Stimulated activated CD4-positive, alpha-beta T cell treated with anti-CD3 and anti-CD28 coated beads, Interleukin-4, amount 100 ng/mL, for 24 hours (primary cell): ENCODE measurements around the gene DDAH1.

Experiments used
- DNase-seq: peaks from one replicate; pipeline ENCODE4 v3.0.0-alpha.2; 2020

Gene DDAH1

GRCh38 chr1:85437139-85437538 is 27.8 kb downstream of the DDAH1 start:
- no peak for DNase-seq

DNA sequence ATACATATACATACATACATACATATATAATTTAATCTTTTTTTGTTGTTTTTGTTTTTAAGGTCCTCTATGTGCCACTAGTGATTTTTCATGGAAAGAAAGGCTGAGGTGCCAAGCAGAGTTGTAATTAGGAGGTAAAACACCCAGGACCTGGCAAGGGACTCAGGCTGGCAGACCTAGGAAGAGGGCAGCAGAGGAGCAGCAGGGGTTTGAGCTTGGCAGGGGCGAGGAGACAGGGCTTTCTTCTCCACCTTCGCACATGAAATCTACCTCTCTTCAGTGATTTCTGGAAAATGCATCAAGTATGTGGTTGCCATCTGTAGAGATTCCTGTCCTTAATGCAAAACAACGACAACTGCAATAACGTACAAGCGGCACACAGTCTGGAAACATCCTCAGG is 31.9 kb downstream of the DDAH1 start:
- no peak for DNase-seq

DNA sequence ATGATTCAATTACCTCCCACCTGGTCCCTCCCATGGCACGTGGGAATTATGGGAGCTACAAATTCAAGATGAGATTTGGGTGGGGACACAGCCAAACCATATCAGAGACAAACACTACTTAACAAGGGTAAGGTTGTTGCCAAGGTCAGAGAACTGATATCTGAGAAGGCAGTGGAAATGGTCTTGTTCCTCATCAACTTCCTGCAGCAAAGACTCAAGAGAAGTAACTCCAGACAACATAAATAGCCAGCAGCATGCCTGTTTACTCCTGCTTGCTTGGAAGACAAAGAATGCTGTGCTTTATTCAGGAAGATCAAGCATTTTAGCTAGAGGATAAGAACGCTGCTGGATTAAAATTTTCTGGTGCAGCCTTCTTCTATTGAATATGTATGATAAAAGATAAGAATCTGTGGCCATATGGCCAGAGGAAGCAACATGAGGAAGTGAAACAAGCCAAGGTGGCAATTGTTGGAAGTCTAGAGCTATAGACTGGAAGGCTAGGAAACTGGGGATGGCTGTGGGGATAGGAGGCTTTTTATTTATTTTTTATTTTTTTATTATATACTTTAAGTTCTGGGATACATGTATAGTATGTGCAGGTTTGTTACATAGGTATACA is 36.4 kb downstream of the DDAH1 start:
- no peak for DNase-seq

DNA sequence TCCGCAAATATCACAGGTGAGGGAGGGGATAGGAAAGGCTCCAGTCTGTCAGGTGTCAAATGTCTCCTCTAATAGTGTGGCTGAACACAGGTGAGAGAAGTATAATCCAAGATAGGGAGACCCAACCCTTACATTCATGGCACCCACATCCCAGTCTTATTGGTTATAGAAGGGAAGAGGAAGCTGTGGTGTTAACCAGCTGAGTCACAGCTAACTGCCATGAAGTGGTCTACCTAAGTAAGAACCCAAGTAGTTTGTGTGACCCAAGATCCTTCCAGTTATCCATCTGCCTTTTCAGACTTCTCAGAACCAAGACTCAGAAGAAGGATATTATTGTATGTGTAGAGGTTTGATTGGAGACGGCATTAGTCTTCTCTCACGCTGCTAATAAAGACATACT is 37.1 kb downstream of the DDAH1 start:
- DNase-seq: no peak

GRCh38 chr1:85427331-85427730 is 37.6 kb downstream of the DDAH1 start:
- DNase-seq: no peak

DNA sequence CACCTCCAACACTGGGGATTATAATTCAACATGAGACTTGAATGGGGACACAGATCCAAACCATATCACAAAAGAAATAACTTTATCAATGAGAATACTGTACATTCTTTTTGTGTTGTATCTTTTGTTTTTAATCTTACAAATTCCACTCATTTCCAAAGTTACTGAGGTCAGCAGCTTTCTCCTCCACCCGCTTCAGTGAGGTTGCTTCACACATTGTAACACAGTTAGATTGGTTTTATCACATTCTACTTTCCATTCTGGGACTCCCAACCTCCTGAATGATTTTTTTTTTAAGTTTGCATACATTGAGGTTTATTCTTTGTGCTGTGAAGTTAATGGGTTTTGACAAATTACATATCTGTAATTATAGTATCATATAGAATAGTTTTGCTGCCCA is 43.8 kb downstream of the DDAH1 start:
- DNase-seq: no peak

DNA sequence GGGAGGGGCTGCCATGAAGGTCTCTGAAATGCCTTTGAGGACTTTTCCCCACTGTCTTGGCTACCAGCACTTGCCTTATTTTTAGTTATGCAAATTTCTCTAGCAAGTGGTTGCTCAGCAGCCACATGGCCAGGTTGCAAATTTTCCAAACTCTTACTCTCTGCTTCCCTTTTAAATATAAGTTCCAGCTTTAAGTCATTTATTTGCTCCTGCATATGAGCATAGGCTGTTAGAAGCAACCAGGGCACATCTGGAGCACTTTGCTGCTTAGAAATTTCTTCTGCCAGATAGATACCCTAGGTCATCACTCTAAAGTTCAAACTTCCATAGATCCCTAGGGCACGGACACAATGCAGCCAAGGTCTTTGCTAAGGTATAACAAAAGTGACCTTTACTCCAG is 44.8 kb downstream of the DDAH1 start:
- DNase-seq: no peak

DNA sequence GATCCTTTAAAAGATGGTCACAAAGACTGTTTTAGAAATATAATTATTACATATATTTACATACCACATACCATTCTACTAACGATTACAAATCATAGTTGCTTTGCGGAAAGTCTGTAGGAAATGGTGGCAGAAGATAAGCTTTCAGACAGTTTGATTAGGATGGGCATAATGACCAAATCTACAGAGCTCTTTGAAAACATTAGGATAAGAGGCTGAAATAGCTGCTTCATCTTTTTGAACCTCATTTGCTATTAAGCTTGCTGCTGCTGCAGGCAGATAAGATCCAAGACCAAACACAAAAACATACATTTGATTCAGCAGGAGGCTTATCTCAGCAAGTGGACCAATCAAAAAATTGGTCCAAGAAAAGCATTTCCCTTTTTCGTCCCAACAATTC is 47.1 kb downstream of the DDAH1 start:
- DNase-seq: no peak

- no peak for DNase-seq
These were observed 47.9 kb downstream of the DDAH1 start for GRCh38 chr1:85417017-85417416.

- no peak for DNase-seq
These were observed 51.8 kb downstream of the DDAH1 start for GRCh38 chr1:85413169-85413568.

- no peak for DNase-seq
These were observed 53.2 kb downstream of the DDAH1 start for GRCh38 chr1:85411567-85412305.

DNA sequence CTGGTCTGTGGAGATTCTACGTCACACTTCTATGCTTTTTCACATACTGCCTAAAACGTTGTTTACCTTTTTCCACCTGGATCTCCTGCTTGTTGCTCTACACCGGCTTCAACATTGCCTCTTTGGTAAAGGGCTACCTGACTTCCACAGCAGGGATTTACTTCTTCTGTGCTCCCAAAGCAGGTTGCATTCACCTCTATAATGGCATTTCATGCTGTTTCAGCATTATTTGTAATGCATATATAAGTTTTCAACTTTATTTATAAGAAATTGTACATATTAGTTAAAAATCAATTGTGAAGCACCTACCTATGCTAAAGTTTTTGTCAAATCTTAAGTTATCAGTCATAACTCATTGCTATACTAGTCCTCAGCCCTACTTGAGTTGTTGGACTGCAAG is 55.4 kb downstream of the DDAH1 start:
- DNase-seq: no peak

GRCh38 chr1:85407746-85408377 is 57.1 kb downstream of the DDAH1 start:
- DNase-seq: no peak

DNA sequence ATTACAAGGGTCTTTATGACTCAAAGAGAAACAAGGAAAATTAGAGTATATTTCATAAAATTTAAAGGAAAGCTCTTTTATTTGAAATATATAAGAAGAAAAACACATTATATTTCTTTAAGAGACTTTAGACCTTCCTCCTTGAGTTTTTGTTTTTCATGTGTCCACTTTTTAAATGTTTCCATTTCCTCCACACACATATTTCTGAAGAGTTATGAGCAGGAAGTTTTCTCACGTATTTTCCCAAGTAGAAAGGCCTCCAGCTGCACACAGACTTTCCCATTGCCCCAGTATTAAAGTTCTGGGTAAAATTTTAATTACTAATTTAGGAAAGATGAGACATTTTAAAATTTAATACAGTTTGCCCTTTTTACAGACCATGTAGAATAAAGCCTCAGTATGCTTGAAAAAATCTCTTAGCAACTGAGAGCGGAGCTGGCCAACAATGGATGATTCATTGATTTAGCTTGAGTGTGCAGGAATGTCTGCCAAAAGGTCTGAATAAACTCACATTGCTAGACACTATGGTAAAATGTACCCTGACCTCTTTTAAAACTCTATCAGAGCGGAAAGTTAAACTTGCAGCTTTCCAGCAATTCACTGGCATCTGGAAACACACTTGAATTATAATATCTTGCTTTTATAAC is 57.9 kb downstream of the DDAH1 start:
- no peak for DNase-seq

- DNase-seq: no peak
These were observed 58.9 kb downstream of the DDAH1 start for GRCh38 chr1:85406081-85406480.

- DNase-seq: no peak
These were observed 60.6 kb downstream of the DDAH1 start for GRCh38 chr1:85404408-85404807.

DNA sequence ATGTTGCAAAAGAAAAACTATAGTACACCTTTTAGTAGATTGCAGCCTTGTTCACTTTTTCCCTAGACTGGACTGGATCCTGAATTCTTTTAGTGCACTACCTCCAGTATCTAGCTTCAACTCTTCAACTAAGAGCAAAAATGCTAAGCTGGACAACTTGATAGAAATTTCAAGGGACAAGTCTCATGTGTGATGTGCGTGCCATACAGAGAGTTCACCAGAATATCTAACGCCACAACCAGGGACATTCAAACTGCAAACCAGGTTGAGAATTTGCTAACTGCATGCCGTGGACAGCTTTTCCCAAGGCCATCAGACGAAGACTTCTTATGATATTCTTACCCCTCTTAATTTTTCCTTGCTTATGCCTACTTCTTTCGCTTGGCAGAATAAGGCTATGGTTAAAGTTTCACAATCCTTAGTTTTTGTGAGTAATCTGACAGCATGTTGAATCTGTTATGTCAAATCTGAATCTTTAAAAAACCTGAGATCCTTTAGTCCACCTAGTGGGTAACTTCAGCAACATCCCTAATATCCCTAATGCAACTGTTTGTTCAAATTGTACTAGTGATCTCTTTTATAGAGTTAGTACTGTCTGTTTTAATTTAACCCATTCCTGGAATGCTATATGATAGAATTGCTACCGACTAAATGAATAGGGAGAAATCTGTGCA is 66.4 kb downstream of the DDAH1 start:
- no peak for DNase-seq

GRCh38 chr1:85397490-85398032 is 67.4 kb downstream of the DDAH1 start:
- DNase-seq: no peak

DNA sequence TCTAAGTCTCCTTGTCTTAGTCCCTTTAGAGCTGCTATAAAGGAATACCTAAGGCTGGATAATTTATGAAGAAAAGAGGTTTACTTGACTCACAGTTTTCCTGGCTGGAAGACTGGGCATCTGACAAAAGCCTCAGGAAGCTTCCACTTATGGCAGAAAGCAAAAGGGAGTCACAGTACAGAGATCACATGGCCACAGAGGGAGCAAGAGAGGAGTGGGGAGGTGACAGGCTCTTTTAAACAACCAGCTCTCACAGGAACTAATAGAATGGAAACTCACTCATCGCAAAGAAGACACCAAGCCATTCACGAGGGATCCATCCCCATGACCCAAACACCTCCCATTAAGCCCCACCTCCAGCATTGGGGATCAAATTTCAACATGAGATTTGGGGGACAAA is 68.8 kb downstream of the DDAH1 start:
- no peak for DNase-seq

DNA sequence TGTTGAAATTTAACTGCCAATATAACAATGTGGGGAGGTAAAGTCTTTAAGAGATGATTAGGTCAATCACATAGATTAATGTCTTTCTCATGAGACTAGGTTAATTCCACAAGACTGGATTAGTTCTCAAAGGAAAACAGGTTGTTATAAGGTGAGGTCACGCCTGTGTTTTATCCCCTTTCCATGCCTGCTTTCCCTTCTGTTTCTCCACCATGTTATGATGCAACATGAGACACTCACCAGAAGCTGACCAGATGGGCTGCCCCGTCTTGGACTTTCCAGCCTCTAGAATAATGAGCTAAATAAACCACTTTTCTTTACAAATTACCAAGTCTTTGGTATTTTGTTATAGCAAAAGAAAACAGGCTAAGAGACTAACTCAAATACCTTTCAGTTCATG is 70.8 kb downstream of the DDAH1 start:
- no peak for DNase-seq

DNA sequence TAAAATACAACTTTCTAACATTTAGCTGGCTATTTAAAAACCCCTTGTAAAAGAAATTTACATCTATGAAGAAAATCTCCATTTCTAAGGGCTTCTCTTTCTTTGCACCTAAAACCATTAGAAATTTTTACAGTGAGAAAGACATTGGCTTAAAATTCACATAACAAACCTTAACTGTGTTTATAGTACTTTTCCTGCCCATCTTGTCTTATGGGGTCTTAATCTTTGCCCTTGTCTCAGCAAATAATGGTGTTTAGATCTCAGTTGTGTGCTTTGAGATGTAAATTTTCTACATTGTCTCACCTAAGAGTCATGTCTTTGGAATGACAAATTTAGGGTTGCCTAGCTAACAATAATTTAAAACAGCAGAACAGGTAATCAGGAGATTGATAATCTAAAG is 71.5 kb downstream of the DDAH1 start:
- DNase-seq: no peak

DNA sequence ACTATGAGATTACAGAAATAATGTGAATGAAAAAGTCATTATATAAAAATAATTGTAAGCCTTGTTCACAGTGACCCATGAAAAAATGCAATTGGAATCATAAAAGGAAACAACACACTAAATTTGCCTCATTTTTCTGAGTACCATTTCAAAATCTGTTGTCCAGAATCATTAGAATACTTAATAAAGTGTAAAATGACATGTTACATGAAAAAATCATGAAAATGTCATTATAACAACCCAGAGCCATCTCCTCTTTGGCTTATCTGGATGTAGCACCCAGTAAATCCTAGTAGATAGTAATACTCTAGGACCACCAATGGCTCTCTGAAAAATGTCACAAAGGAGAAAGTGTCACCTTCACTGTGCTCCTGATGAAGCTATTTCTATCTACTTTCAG is 76.5 kb downstream of the DDAH1 start:
- no peak for DNase-seq

DNA sequence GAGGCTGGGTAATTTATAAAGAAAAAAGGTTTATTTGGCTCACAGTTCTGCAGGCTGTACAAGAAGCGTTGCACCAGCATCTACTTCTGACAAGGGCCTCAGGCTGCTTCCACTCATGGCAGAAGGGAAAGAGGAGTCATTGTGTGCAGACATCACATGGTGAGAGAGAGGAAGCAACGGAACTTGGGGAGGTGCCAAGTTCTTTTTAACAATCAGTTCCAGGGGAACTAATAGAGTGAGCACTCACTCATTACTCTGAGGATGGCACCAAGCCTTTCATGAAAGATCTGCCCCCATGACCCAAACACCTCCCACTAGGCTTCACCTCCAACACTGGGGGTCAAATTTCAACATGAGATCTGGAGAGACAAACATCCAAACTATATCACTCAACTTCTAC is 77.2 kb downstream of the DDAH1 start:
- no peak for DNase-seq
